NB4 (cell line): ENCODE data around the gene TADA2A.
"Not testable (repeated sequence)": the region's sequence is repeated elsewhere in the genome, so short reads cannot be mapped to it uniquely, and the experiment has no call there.

Source experiments
- DNase-seq: peaks from one replicate; pipeline ENCODE4 v3.0.0; 2010; ENCODE audit warnings: low read depth
- H3K4me3 ChIP-seq: one replicate; pipeline ENCODE4 v1.5.1; 2011; ENCODE audit warnings: mild to moderate bottlenecking, low read depth, low read length, moderate library complexity
- MYC ChIP-seq: IDR thresholded peaks from 2 replicates; pipeline ENCODE4 v1.6.1; 2011; ENCODE audit warnings: low read depth, low read length
- POLR2A ChIP-seq: IDR thresholded peaks from 2 replicates; pipeline ENCODE4 v1.6.1; 2011; ENCODE audit warnings: mild to moderate bottlenecking; ENCODE audit not compliant: insufficient read length; ENCODE audit errors: extremely low read depth
- TF ChIP-seq, protein P1 (sequence below): IDR thresholded peaks from one replicate; pipeline ENCODE4 v1.5.1; 2012; ENCODE audit warnings: low read depth, low read length
- TF ChIP-seq, protein P2 (sequence below): IDR thresholded peaks from 2 replicates; pipeline ENCODE4 v1.6.1; 2011; ENCODE audit warnings: low read depth, low read length

The TADA2A gene

DNA sequence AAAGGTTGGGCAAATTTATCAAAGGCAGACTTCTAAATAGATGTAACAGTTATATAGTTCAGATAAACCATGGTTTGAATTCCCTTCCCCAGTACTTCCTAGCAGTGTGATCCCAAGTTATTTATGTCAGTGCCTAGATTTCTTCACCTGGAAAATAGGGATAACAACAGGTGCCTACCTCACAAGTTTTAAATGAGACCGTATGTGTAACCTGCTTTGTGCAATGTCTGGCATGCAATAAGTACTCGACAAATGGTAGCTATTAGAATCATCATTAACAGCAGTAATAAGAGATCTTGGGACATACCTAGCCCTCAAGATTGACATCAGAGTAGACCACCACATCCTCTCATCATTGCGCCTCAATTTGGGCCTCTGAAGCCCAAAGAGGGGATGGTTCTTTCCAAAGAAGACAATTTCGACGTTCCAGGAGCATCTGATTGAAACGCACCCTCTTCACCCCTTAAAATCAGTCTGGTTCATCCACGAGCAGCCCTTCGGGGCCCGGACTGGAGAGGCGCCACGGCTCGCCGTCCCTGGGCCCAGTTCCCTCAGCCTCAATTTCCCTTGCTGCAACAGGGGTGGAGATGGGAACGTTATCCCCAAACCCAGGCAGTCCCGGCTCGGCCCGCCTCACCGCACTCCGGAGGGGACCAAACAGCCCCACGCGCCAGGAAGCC, 591 bp upstream of the TADA2A start:
- no peak for DNase-seq

DNA sequence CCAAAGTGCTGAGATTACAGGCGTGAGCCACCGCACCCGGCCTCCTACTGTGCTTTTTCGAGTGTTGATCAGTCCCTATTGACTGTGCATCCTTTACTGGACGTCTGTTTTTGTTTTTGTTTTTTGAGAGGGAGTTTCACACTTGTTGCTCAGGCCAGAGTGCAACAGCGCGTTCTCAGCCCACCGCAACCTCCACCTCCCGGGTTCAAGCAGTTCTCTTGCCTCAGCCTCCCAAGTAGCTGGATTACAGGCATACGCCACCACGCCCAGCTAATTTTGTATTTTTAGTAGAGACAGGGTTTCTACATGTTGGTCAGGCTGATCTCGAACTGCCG, 1.4 kb downstream of the TADA2A start:
- H3K4me3 ChIP-seq: peak overlapping the region; percentile 88
- DNase-seq: not testable (repeated sequence)

More for the DNA sequence above, 591 bp upstream of the TADA2A start:
- TF ChIP-seq, protein P1, sequence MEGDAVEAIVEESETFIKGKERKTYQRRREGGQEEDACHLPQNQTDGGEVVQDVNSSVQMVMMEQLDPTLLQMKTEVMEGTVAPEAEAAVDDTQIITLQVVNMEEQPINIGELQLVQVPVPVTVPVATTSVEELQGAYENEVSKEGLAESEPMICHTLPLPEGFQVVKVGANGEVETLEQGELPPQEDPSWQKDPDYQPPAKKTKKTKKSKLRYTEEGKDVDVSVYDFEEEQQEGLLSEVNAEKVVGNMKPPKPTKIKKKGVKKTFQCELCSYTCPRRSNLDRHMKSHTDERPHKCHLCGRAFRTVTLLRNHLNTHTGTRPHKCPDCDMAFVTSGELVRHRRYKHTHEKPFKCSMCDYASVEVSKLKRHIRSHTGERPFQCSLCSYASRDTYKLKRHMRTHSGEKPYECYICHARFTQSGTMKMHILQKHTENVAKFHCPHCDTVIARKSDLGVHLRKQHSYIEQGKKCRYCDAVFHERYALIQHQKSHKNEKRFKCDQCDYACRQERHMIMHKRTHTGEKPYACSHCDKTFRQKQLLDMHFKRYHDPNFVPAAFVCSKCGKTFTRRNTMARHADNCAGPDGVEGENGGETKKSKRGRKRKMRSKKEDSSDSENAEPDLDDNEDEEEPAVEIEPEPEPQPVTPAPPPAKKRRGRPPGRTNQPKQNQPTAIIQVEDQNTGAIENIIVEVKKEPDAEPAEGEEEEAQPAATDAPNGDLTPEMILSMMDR: no peak
- no peak for TF ChIP-seq POLR2A
- TF ChIP-seq MYC: no peak
- TF ChIP-seq, protein P2, sequence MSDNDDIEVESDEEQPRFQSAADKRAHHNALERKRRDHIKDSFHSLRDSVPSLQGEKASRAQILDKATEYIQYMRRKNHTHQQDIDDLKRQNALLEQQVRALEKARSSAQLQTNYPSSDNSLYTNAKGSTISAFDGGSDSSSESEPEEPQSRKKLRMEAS: no peak
- H3K4me3 ChIP-seq: peak overlapping the region; percentile 99

DNA sequence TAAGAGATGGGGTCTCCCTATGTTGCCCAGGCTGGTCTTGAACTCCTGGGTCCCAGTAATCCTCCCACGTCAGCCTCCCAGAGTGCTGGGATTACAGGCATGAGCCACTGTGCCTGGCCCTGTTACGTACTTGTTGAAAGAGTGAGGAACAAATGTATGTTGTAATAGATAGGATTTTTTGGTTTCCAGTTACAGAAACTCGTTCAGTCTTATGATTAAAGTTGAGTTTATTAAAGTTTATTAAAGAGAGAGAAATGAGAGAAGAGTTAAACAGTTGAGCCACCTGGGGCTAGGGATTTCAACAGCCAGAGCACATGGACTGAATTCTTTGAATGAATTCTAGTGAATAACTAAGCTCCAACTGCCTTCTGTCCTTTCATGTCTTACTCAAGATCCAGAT, 3.7 kb downstream of the TADA2A start:
- H3K4me3 ChIP-seq: no peak overlapping the region
- no peak for DNase-seq
- no peak for TF ChIP-seq POLR2A

DNA sequence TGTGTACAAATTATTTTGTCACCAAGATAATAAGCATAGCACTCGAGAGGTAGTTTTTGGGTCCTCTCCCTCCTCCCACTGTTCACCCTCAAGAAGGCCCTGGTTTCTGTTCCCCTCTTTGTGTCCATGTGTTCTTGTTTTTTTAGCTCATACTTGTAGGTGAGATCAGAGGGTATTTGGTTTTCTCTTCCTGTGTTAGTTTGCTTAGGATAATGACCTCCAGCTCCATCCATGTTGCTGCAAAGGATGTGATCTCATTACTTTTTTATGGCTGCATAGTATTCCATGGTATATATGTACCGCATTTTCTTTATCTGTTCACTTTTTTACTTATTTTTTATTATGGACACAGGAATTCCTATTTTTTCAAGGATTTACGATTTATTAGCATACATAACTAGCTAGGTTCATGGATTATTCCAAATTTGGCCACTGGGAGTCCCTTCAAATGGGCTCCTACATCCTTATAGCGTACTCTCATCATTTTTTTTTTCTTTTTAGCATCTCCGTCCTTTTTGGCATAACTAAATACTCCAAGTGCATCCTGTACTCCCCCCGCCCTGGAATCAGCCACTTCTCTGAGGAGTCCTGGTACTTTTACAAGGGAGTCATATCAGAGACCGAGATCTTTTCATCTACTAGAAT, 7.3 kb downstream of the TADA2A start:
- no peak for DNase-seq
- H3K4me3 ChIP-seq: no peak overlapping the region
- TF ChIP-seq, protein P2: no peak
- TF ChIP-seq, protein P1: no peak
- TF ChIP-seq POLR2A: no peak
- TF ChIP-seq MYC: no peak

DNA sequence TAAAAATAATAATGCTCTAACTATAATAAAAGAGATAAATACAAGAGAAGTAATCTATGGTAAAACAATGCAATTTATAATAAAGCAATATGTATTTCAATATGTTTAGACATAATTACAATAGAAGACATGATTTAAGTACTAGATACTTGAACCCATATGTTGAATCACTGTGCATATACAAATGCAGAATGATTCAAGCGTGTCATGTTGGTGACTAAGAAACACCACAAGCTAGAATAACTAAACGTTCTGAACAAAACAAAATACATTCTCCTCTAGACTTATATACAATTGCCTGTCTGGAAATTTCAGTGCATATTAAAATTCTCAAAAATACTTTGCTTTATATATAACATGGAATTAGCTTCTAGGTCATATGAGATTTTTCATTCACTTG, 11.2 kb downstream of the TADA2A start:
- TF ChIP-seq, protein P2: no peak
- TF ChIP-seq POLR2A (no peak), MYC (no peak)
- TF ChIP-seq, protein P1: no peak
- H3K4me3 ChIP-seq: no peak overlapping the region
- no peak for DNase-seq

DNA sequence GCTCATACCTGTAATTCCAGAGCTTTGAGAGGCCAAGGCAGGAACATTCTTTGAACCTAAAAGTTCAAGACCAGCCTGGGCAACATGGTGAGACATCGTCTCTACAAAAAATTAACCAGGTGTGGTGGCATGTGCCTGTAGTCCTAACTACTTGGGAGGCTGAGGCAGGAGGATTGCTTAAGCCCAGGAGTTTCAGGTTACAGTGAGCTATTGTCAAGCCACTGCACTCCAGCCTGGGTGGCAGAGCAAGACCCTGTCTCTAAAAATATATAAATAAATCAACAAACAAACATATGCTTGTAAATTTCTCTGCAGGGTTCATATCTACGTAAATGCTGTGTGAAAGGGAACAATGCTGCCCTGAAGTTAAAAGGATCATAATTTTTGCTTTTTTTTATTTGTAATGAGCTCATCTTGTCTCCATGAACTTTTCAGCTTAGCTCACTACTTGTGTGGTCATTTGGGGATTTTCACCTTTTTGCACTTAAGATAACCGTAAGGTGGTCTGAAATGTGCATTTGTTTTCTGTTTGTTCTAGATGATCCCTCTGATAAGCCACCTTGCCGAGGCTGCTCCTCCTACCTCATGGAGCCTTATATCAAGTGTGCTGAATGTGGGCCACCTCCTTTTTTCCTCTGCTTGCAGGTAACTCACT, 16.4 kb downstream of the TADA2A start:
- no peak for DNase-seq
- no peak for TF ChIP-seq POLR2A
- no peak for TF ChIP-seq MYC
- TF ChIP-seq, protein P1: no peak
- TF ChIP-seq, protein P2: no peak

More for the DNA sequence above, 16.4 kb downstream of the TADA2A start:
- H3K4me3 ChIP-seq: no peak overlapping the region
